ENCODE data around the gene FXYD2. TPM values are rescaled to one million over a fixed set of nuclear protein-coding genes. Genes with fewer than 3 reads are reported as not detected.

The FXYD2 gene
- total RNA-seq, 4 donors from 2014 or later = 0.19 to 0.95 TPM; not detected in 2

- DNase-seq = no peak
- no peaks in the 10 kb centered on the region for H3K36me3 ChIP-seq
- H3K4me3 ChIP-seq = no peak overlapping the region
- TF ChIP-seq POLR2A (IDR thresholded peaks at IDR 0.05) (no peak), CTCF (IDR thresholded peaks at IDR 0.05) (no peak)
- peak overlapping the region in 3 of 4 donors; percentile 5 to 61 (median 11) for H3K27ac ChIP-seq
- H3K4me1 ChIP-seq = peaks cover 12 to 65% (median 21%) of the 10 kb centered on the region in 3 donors
- H3K27me3 ChIP-seq = peaks cover 5 to 70% (median 10%) of the 10 kb centered on the region in 4 donors
- intact Hi-C loops (cut with DNase I) = no loop called here
- WGBS, 2 donors = 43 to 67% methylated on average over 1 to 2 of the region's 5 CpGs
- H3K9me3 ChIP-seq = no peaks in the 10 kb centered on the region
These were observed 47.2 kb upstream of the FXYD2 start for GRCh38 chr11:117871784-117872183.

GRCh38 chr11:117871160-117871559 is 46.6 kb upstream of the FXYD2 start:
- peaks cover 6 to 59% (median 16%) of the 10 kb centered on the region in 3 donors for H3K4me1 ChIP-seq
- TF ChIP-seq POLR2A (IDR thresholded peaks at IDR 0.05) (no peak), CTCF (IDR thresholded peaks at IDR 0.05) (no peak)
- H3K36me3 ChIP-seq = no peaks in the 10 kb centered on the region
- WGBS, 2 donors = 66 to 81% methylated on average over 13 to 18 of the region's 18 CpGs
- H3K27me3 ChIP-seq = peaks cover 2 to 63% (median 7%) of the 10 kb centered on the region in 4 donors
- no peak overlapping the region for H3K4me3 ChIP-seq
- intact Hi-C loops (cut with DNase I) = no loop called here
- no peaks in the 10 kb centered on the region for H3K9me3 ChIP-seq
- no peak overlapping the region for H3K27ac ChIP-seq
- no peak for DNase-seq

GRCh38 chr11:117870103-117870952 is 45.8 kb upstream of the FXYD2 start:
- DNase-seq = no peak
- no peak overlapping the region for H3K27ac ChIP-seq

GRCh38 chr11:117869604-117870003 is 45.1 kb upstream of the FXYD2 start:
- no peak overlapping the region for H3K27ac ChIP-seq
- DNase-seq = no peak
- 52 to 67% methylated on average over 3 to 4 of the region's 4 CpGs for WGBS, 2 donors
- H3K27me3 ChIP-seq = peaks cover 0 to 48% (median 0%) of the 10 kb centered on the region in 4 donors
- H3K36me3 ChIP-seq = no peaks in the 10 kb centered on the region
- intact Hi-C loops (cut with DNase I) = no loop called here
- H3K4me1 ChIP-seq = peaks cover 0 to 43% (median 4%) of the 10 kb centered on the region in 3 donors
- TF ChIP-seq POLR2A (IDR thresholded peaks at IDR 0.05) = no peak
- TF ChIP-seq CTCF (IDR thresholded peaks at IDR 0.05) = no peak
- no peaks in the 10 kb centered on the region for H3K9me3 ChIP-seq
- H3K4me3 ChIP-seq = no peak overlapping the region

More at GRCh38 chr11:117870103-117870952, 45.8 kb upstream of the FXYD2 start:
- H3K4me1 ChIP-seq = peaks cover 0 to 50% (median 7%) of the 10 kb centered on the region in 3 donors
- WGBS, 2 donors = 64 to 80% methylated on average over 2 to 3 of the region's 9 CpGs
- no peak overlapping the region for H3K4me3 ChIP-seq
- H3K27me3 ChIP-seq = peaks cover 0 to 55% (median under 1%) of the 10 kb centered on the region in 4 donors
- no peaks in the 10 kb centered on the region for H3K36me3 ChIP-seq
- no peaks in the 10 kb centered on the region for H3K9me3 ChIP-seq
- TF ChIP-seq CTCF (IDR thresholded peaks at IDR 0.05) (no peak), POLR2A (IDR thresholded peaks at IDR 0.05) (no peak)
- intact Hi-C loops (cut with DNase I) = no loop called here

GRCh38 chr11:117868815-117869561 is 44.4 kb upstream of the FXYD2 start:
- Histone ChIP-seq H3K4me3 (no peak overlapping the region), H3K27ac (no peak overlapping the region), H3K9me3 (no peaks in the 10 kb centered on the region), H3K4me1 (peaks cover 0 to 37% (median 4%) of the 10 kb centered on the region in 3 donors), H3K36me3 (no peaks in the 10 kb centered on the region), H3K27me3 (peaks cover 0 to 42% (median 0%) of the 10 kb centered on the region in 4 donors)
- intact Hi-C loops (cut with DNase I) = no loop called here
- DNase-seq = no peak
- WGBS, 2 donors = 73 to 88% methylated on average over 8 to 11 of the region's 17 CpGs
- no peak for TF ChIP-seq CTCF (IDR thresholded peaks at IDR 0.05)
- no peak for TF ChIP-seq POLR2A (IDR thresholded peaks at IDR 0.05)
